Central memory CD4-positive, alpha-beta T cell (primary cell): ENCODE measurements around the gene KLHL2.
"Not testable (repeated sequence)": the region's sequence is repeated elsewhere in the genome, so short reads cannot be mapped to it uniquely, and the experiment has no call there.

Experiments
- DNase-seq: peaks from one replicate; pipeline ENCODE4 v3.0.0; 2022

KLHL2 gene

DNA sequence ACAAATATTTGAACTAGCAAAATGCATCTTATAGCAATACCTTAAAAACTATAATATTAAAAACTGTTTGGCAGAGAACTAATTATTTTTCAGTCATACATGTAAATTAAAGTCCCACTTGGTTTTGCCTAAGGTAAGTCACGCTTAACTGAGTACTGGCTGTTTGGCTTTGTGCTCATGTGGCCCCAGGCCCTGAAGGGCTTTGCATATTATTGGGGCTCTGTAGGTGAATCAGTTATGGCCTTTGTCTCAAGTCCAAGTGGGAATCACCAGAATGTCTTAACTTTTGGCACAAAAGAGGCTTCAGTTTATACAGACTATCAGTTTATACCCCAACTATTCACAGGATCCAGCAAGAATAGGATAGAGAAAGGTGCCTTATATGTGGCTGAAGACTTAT lies 29.5 kb downstream of the KLHL2 start:
- not testable (repeated sequence) for DNase-seq

DNA sequence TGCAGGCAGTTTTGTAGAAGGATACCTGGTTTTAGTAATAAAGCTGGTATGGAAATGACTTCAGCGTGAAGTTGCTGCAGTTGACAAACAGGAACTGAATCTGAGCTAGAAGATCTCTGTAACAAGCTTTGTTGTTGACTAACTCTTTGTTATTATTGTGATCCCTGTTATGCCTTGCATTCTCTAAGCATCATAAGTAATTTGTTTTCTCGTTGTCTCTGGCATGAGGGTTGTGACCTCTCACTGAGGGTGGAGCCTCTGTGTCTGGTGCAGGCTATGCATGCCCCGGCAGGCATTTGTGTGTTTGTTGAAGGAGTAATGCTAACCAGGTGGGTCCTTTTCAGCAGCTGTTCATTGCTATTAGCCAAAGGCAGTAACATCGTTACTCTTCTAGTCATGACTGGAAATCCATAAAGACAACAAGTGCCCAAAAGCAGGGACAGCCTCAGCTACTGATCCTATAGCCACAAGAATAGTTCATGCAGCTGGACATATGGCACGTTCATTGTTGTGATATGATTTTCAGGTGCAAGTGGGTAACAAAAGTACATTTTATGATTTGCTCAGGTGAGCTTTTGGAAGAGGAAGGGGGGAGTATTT lies 30.8 kb downstream of the KLHL2 start:
- not testable (repeated sequence) for DNase-seq

DNA sequence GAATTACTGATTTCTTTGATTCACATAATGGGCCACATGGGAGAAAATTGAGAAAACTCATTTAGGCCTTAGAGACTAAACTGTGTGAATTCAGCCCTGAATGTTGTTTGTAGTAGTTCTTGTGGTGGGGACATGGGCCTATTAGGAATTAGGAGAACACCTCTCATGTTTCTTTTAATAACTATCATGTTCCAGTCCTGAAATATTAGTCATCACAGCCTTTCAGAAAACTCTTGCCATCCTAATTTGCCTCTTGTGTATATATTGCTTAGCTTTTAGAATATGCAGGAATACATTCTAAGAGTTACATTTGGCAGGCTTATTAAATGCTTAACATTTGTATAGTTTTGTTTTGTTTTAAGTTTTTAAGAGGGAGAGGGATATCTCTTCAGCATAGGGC lies 33.4 kb downstream of the KLHL2 start:
- DNase-seq = not testable (repeated sequence)

DNA sequence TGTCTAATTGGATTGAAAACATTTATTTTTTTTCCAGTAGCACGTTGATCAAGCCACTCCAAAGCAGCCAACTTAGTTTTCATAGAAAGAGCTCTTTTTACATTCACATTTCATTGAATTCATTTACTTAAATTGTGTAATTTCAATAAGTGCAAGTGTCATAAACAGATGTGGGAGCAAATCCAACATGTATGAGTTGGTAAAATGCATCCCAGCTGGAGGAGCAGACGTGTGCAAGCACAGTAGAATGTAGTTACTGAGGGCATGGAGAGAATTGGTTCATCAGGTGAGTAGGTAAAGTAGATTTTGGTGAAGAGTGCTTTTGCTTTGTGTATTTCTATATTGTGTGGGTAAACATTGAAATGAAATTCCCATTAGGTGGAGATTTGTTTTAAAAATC lies 36.8 kb downstream of the KLHL2 start:
- not testable (repeated sequence) for DNase-seq

DNA sequence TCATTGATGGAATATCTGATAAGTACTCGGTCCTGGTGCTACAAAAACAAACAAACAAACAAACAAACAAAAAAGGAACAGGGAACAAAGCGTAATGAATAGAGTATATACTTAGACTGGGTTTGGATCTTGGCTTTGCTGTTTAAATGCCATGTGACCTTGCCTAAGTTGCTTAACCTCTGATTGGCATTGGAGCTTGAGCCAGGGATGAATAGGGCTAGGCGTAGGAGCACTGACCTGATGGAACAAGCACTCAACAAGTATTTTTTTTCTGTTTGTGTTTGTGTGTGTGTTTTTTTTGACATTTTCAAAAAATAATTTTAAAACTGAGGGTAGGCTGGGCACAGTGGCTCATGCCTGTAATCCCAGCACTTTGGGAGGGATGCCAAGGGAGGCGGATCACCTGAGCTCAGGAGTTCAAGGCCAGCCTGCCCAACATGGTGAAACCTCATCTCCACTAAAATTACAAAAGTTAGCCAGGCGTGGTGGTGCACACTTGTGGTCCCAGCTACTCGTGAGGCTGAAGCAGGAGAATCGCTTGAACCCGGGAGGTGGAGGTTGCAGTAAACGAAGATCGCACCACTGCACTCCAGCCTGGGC lies 37.3 kb downstream of the KLHL2 start:
- DNase-seq = not testable (repeated sequence)

DNA sequence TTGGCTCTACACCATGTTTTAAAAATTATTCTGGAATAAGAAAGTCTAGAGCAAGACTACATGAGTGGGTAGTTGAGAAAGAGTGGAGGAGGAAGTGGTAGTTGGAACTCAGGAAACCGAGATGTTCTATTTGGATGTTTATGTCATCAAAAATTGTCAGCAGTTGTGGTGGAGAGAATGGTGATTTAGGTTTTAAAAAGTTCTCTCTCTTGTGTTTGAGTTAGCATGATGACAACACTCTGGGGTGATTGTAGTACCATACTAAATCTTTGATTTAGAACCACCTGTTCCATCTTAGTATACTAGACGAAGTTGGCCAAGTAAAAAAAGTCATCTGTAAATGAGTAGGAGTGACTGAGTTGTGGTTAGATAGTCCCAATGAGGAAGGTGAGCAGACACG lies 40.7 kb downstream of the KLHL2 start:
- DNase-seq = no peak

DNA sequence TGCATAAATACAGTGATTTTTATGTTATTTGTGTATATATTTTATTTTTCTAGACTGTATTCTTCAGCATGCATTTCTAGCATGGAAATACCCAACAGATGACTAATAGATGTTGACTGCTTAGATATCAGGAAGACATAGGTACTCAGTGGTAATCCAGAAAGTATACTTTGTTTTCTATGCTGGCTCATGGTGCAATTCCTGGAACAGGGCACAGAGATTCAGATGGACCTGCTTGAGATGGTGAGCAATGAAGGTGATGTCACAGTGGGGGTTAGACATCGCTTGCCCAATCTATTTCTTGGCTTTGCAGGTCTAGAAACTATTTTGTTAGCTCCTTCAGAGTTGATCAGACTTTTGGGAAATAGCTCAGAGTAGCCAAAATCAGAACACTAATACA lies 41.5 kb downstream of the KLHL2 start:
- not testable (repeated sequence) for DNase-seq

DNA sequence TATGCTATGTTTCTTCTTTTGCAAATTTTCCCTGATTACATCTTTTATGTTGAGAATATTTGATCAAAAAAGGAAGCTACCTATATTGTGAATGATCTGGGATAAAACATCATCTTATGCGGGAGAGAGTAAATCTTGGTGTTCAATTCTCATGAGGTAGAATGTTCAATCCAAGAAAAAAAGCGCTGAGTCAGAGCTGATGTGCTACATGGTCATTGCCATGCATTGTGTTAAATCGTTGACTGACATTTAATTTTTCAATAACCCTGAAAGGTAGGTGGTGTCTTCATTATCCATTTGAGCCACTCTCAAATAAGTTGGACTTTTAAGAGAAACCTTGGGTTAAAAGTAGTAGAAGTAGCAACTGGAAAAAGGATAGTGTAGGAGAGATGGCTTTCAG lies 47.4 kb downstream of the KLHL2 start:
- not testable (repeated sequence) for DNase-seq

DNA sequence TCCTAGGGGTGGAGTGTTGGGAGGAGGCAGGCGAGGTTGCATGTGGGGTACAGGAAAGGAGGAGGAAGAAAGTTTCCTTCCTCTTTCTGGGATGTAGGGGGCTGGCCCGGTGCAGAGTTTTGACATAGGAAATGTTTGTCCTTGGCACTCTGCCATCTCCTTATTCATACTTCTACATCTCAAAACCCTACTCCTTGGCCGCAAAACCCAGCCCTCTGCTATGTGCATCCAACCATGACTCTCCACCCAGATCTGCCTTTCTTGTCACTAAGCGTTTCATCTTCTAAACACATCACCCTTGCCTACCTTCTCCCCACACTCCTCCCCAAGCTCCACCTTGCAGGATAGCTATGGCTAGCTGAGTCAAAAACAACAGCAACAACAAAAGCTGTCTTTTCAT lies 48.1 kb downstream of the KLHL2 start:
- DNase-seq = peak; percentile 47

DNA sequence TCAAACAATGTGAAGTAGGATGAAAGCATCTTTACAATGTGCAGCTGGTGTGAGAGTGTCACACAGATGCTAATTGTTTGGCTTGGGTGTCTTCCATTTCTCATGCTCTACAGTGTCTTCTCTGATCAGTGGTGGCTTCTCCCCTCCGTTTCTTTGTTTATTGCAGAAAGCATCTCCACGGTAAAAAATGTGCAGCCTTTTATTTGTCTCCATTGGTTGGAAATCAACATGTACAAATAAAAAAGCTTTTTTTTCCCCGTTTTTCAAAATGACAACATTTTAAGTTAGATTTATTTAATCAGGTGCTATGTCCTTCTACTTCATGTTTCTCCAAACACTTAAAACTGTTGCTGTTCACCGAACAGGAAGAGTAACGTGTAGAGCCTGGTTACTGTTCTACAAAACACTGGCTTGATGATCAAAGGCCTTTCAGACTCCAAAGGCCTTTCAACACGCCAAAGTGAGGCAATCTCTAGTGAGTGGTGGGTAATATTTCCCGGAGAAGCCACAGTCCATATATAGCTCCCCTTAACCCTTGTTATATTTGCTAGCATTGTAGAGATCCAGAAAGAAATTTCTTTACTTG lies 48.8 kb downstream of the KLHL2 start:
- DNase-seq = not testable (repeated sequence)

DNA sequence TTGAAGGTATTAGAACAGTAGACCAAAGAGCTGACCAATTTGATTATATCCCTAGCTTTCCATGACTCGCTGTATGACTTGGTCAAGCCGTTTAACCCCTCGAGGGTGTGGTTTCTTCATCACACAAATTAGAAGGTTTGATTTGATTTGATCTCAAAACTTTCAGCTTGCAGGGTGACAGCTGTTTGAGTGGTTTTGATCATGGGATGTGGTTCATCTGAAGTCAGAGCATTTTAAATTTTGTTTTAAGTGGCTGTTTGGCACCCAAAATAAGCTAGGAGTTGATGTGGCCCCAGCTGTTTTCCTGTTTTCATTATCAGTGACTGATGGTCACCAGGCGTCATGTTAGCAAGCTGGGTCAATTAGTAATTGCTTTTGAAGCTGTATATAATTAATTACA lies 52.4 kb downstream of the KLHL2 start:
- DNase-seq = not testable (repeated sequence)

DNA sequence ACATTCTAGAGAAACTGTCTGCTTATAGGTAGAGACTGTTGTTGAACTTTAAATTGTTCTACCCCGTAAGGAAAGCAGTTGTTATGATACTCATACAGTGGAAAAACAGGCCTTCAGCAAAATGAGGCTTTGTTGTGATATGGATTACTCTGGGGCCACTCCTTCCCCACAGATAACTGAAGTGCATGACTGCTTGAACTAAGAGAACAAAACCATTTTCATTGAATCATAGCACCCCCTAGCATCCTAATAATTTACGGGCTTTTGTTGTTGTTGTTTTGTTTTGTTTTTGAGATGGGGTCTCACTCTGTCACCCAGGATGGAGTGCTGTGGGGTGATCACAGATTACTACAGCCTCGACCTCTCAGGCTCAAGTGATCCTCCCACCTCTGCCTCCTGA lies 54.9 kb downstream of the KLHL2 start:
- DNase-seq = not testable (repeated sequence)

DNA sequence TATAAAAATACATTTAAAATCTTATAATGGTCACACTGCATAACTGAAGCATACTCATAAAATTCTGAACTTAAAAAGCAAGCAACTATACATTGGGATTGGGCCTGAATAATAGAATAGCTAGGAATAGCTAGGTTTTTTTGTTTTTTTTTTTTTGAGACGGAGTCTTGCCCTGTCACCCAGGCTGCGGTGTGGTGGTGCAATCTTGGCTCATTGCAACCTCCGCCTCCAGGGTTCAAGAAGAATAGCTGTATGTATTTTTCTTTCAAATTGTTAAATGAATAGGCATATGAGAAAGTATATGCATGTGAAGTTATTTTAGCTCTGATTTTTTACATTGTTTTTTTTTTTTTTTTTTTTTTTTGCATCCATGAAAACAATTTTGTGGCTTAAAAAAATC lies 56.1 kb downstream of the KLHL2 start:
- not testable (repeated sequence) for DNase-seq

DNA sequence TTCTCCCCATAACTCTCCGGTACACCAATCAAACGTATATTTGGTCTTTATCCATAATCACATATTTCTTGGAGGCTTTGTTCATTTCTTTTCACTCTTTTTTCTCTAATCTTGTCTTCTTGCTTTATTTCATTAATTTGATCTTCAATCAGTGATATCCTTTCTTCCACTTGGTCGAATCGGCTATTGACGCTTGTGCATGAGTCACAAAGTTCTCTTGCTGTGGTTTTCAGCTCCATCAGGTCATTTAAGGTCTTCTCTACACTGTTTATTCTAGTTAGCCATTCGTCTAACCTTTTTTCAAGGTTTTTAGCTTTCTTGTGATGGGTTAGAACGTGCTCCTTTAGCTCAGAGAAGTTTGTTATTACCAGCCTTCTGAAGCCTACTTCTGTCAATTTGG lies 62.6 kb downstream of the KLHL2 start:
- not testable (repeated sequence) for DNase-seq

DNA sequence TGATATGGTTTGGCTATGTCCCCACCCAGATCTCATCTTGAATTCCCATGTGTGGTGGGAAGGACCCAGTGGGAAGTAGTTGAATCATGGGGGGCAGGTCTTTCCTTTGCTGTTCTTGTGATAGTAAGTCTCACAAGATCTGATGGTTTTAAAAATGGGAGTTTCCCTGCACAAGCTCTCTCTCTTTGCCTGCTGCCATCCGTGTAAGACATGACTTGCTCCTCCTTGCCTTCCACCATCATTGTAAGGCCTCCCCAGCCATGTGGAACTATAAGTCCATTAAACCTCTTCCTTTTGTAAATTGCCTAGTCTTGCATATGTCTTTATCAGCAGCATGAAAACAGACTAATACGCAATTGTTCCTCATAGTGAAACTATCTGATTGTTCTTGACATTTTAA lies 66.1 kb downstream of the KLHL2 start:
- DNase-seq = not testable (repeated sequence)

DNA sequence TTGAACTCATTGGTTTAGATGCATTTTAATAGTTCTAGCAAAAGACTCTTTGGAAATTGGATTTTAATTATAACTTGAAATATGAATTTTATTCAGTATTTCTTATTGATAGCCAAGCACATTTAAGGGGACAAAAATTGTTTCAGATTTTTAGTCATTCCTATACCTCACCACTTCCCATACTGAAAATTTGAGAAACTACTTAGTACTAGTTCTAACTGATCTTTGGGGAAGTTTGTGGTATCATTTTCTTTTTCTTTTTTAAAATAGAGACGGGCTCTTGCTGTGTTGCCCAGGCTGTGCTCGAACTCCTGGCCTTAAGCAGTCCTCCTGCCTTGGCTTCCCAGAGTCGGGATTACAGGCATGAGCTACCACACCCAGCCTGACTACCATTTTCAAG lies 68.0 kb downstream of the KLHL2 start:
- DNase-seq = not testable (repeated sequence)

DNA sequence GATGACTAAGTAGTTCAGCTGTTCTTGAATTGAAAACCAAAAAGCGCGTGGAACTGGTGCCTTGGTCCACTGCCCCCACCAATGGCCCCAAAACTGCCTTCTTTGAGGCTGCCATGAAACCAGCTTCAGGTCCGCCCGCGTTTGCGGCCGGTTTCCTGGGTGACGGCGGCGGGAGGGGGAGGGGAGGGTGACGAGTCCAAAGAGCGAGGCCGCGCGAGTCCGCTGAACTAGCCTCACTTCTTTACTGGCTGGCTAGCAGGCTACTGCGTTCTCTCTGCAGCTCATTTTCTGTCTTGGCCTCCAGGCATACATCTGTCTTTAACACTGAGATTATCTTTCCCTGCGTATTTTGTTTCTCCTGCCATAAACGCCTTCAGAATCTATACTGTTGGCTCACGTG lies 72.2 kb downstream of the KLHL2 start:
- not testable (repeated sequence) for DNase-seq

DNA sequence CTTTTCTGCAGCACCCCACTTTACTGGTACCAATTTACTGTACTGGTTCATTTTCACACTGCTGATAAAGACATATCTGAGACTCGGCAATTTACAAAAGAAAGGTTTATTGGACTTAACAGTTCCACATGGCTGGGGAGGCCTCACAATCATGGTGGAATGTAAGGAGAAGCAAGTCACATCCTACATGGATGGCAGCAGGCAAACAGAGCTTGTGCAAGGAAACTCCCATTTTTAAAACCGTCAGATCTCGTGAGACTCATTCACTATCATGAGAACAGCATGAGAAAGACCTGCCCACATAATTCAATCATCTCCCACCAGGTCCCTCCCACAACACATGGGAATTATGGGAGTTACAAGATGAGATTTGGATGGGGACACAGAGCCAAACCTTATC lies 77.3 kb downstream of the KLHL2 start:
- DNase-seq = not testable (repeated sequence)

DNA sequence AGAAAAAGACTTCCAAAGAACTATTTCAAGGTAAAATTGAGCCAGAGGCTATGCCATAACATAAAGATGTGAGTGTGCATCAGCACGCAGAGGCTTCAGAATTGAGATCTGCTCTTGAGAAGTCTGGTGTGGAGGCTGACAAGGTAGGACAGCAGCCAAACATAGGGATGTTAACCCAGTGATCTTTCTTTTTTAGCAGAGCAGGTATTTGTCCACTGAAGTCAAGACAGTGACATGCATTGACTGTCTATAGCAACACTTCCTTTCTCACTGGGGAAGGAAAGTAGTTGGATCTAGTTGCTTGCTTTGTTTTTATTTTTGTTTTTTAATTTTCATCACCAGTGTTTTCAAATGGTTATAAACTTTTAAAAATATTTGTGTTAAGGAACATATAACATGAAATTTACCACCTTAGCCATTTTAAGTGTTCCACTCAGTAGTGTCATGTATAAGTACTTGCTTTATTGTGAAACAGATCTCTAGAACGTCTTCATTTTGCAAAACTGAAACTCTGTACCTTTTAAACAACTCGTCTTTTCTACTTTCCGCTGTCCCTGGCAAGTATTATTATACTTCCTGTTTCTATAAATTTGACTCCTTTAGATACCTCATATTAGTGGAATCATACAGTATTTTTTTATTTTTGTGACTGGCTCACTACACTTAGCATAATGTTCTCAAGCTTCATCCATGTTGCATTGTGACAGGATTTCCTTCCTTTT lies 79.4 kb downstream of the KLHL2 start:
- not testable (repeated sequence) for DNase-seq

DNA sequence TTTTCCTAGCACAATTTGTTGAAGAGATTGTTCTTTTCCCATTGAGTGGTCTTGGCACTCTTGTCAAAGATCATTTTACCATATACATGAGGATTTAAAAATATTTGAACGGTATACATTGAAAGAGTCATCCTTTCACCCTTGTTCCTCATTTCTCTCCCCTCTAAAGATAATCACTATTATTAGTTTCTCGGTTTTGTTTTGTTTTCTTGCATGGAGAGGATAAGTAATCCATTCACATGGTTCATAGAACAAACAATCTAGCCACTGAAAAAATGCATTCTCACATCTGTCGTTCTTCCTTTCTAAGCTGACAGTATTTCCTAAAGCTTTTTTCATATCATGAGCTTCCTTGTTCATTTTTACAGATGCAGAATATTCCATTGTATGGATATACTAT lies 80.9 kb downstream of the KLHL2 start:
- no peak for DNase-seq

DNA sequence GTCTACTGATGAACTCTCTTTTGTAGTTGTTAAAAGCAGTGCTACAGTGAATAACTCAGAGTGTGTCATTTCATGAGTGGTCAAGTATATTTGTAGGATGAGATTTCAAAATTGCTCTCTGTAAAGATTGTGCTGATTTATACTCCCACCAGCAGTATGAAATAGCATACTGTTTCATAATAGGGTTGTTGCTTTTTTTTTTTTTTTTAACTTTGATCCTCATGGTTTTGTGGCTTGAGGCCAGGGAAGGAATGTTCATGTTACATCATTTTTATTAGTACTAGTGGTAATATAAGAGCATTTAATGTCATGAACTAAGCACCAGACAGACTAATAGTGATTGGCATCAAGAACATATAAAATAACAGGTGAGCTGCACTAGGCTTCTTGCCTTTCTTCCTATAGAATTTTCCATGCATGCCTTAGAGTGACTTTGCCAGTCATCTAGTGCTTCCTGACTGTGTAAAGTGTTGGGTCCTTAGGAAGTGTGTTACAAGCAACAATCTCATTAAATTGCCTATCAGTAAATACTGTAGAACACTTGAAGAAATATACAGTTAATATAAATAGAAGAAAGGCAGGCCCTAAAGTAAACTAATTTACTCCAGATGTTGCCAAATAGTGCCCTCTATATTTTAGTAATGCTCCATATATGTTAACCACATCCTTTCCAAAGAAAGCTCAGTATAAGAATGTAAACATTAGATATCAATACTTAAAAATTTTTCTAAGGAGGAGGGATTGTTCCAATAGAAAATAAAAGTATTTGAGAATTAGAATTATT lies 81.5 kb downstream of the KLHL2 start:
- DNase-seq = no peak

DNA sequence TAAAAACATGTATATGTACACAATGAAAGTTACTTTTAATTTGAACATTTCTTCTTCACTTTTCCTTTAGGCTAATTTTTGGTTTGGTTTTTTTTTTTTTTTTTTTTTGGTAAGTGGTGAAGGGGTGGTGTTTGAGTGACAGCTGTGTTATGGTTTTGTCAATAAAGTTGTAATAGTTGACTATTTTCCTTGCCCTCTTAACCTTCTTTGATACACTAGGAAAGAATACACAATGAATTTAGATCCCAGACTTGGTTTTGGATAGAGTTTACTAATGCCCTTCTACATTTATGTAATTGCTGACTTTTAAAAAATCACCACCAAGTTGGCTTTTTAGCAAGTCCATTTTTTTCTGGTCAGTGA lies 82.0 kb downstream of the KLHL2 start:
- no peak for DNase-seq

DNA sequence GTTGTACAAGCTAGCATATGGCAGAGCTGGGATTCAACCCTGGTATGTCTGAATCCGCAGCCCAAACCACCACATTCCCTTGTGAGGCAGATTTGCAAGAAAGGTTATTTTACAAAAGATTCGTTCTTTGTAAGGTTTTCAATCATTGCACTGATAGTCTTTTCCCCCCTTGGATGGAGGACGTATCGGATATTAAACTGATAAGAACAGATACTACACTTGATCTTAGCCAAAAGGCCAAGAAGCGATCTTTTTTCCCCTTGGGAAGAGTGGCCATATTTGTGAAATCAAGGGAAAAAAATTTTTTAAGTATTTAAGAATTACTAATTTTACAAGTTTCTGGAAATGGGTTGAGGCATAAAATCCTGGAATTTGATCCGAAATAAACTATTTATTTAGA lies 85.7 kb downstream of the KLHL2 start:
- no peak for DNase-seq
